Liver (tissue), 9 donors: Measurements from ENCODE around the gene GPATCH2L. TPM values are rescaled to one million over a fixed set of nuclear protein-coding genes. Genes with fewer than 3 reads are reported as not detected.

Experiments used
- DNase-seq: peaks from one replicate; pipeline ENCODE4 v3.0.0-alpha.2; 2017; ENCODE audit warnings: low spot score
- H3K27ac ChIP-seq, 2 donors: one replicate each; pipeline ENCODE4 v1.7.0; 2013; ENCODE audit warnings: inconsistent platforms in 2 of 2, low read length in 2 of 2, control low read depth in 1 of 2, low read depth in 1 of 2, mild to moderate bottlenecking in 1 of 2
- H3K27me3 ChIP-seq, 4 donors: one replicate each; pipeline versions ENCODE4 v1.6.1 to v1.7.0; 2013; ENCODE audit warnings: low read length in 3 of 4, inconsistent platforms in 1 of 4, mild to moderate bottlenecking in 1 of 4, moderate library complexity in 1 of 4; ENCODE audit not compliant: control insufficient read depth in 4 of 4, insufficient read depth in 4 of 4
- H3K36me3 ChIP-seq, 4 donors: one replicate each; pipeline versions ENCODE4 v1.6.1 to v1.7.0; 2013; ENCODE audit warnings: low read length in 3 of 4, mild to moderate bottlenecking in 3 of 4, low read depth in 1 of 4, moderate library complexity in 1 of 4; ENCODE audit not compliant: control insufficient read depth in 4 of 4, insufficient read depth in 3 of 4
- H3K4me1 ChIP-seq, 4 donors: one replicate each; pipeline versions ENCODE4 v1.6.1 to v1.7.0; 2013; ENCODE audit warnings: low read length in 3 of 4, mild to moderate bottlenecking in 3 of 4, moderate library complexity in 1 of 4; ENCODE audit not compliant: control insufficient read depth in 4 of 4, insufficient read depth in 4 of 4
- H3K4me3 ChIP-seq, 3 donors: one replicate each; pipeline versions ENCODE4 v1.6.1 to v1.7.0; 2013; ENCODE audit warnings: low read length in 3 of 3, control low read depth in 1 of 3, low read depth in 1 of 3, mild to moderate bottlenecking in 1 of 3
- H3K9ac ChIP-seq, 2 donors: one replicate each; pipeline ENCODE4 v1.7.0; 2013; ENCODE audit warnings: low read length in 2 of 2, mild to moderate bottlenecking in 2 of 2, moderate library complexity in 2 of 2, control low read depth in 1 of 2, low read depth in 1 of 2
- H3K9me3 ChIP-seq, 4 donors: one replicate each; pipeline versions ENCODE4 v1.6.1 to v1.7.0; 2013; ENCODE audit warnings: low read length in 3 of 4; ENCODE audit not compliant: control insufficient read depth in 4 of 4
- EGR1 ChIP-seq, 2 donors: IDR thresholded peaks; 2 replicates each; pipeline ENCODE4 v1.6.1; 2016 to 2018; ENCODE audit warnings: antibody characterized with exemption in 2 of 2, low read depth in 2 of 2
- FOXA1 ChIP-seq: IDR thresholded peaks from 2 replicates; pipeline ENCODE4 v1.6.1; 2016; ENCODE audit warnings: antibody characterized with exemption
- FOXA2 ChIP-seq: IDR thresholded peaks from 2 replicates; pipeline ENCODE4 v1.6.1; 2016; ENCODE audit warnings: antibody characterized with exemption
- GABPA ChIP-seq, 2 donors: IDR thresholded peaks in 1 of 2; conservative IDR thresholded peaks in 1 of 2; 2 replicates each; pipeline ENCODE4 v1.6.1; 2016; ENCODE audit warnings: antibody characterized with exemption in 2 of 2, mild to moderate bottlenecking in 1 of 2, moderate library complexity in 1 of 2
- HNF4A ChIP-seq, 2 donors: conservative IDR thresholded peaks; 2 replicates each; pipeline ENCODE4 v1.6.1; 2016; ENCODE audit warnings: antibody characterized with exemption in 2 of 2, mild to moderate bottlenecking in 2 of 2
- HNF4G ChIP-seq: IDR thresholded peaks from 2 replicates; pipeline ENCODE4 v1.6.1; 2016; ENCODE audit warnings: antibody characterized with exemption
- JUND ChIP-seq, 2 donors: IDR thresholded peaks; 2 replicates each; pipeline ENCODE4 v1.6.1; 2016; ENCODE audit warnings: antibody characterized with exemption in 2 of 2
- NR2F2 ChIP-seq: IDR thresholded peaks from 2 replicates; pipeline ENCODE4 v1.6.1; 2016; ENCODE audit warnings: antibody characterized with exemption
- RAD21 ChIP-seq, 2 donors: IDR thresholded peaks; 2 replicates each; pipeline ENCODE4 v1.6.1; 2016; ENCODE audit warnings: antibody characterized with exemption in 2 of 2, mild to moderate bottlenecking in 2 of 2
- REST ChIP-seq: IDR thresholded peaks from 2 replicates; pipeline ENCODE4 v1.6.1; 2016; ENCODE audit warnings: antibody characterized with exemption, mild to moderate bottlenecking
- RXRA ChIP-seq, 2 donors: IDR thresholded peaks; 2 replicates each; pipeline ENCODE4 v1.6.1; 2017 to 2018; ENCODE audit warnings: antibody characterized with exemption in 2 of 2, mild to moderate bottlenecking in 1 of 2
- SP1 ChIP-seq: IDR thresholded peaks from 2 replicates; pipeline ENCODE4 v1.6.1; 2018; ENCODE audit warnings: antibody characterized with exemption, mild to moderate bottlenecking
- TAF1 ChIP-seq: conservative IDR thresholded peaks from 2 replicates; pipeline ENCODE4 v1.6.1; 2016; ENCODE audit warnings: antibody characterized with exemption, mild to moderate bottlenecking
- YY1 ChIP-seq: IDR thresholded peaks from 2 replicates; pipeline ENCODE4 v1.6.1; 2016; ENCODE audit warnings: antibody characterized with exemption, mild to moderate bottlenecking
- WGBS: extraction: QIAGEN DNeasy Blood & Tissue Kit; methylation state at CpG from one replicate; pipeline ENCODE4 v1.1.7; 2013; 5-methylcytosine and 5-hydroxymethylcytosine counted together
- polyA plus RNA-seq, 2 donors: library from polyadenylated mRNA; stranded (reverse) in 1 of 2; unstranded in 1 of 2; fragments of 200-250 nt in 1 of 2; fragments of >200 nt in 1 of 2; fragmentation: Nextera tagmentation in 1 of 2; extraction: Ambion mirVana in 1 of 2; gene quantifications; one replicate each; pipeline versions ENCODE4 v1.2.1 to v1.2.3, GENCODE V29; 2013 to 2015
- total RNA-seq, 2 donors: library from RNA; depleted of rRNA; stranded (reverse); fragments of >200 nt; gene quantifications; one replicate each; pipeline ENCODE4 v1.2.3, GENCODE V29; 2014
- TF ChIP-seq, protein P1 (sequence below): IDR thresholded peaks from 2 replicates; pipeline ENCODE4 v1.6.1; 2016; ENCODE audit warnings: antibody characterized with exemption
- TF ChIP-seq, protein P2 (sequence below): IDR thresholded peaks from 2 replicates; pipeline ENCODE4 v1.6.1; 2016; ENCODE audit warnings: antibody characterized with exemption
- TF ChIP-seq, protein P3 (sequence below): IDR thresholded peaks from 2 replicates; pipeline ENCODE4 v1.6.1; 2016; ENCODE audit warnings: antibody characterized with exemption
- TF ChIP-seq, protein P4 (sequence below): fragments of 150-350 bp; IDR thresholded peaks from 2 replicates; pipeline ENCODE4 v1.5.1; 2017; ENCODE audit warnings: improper control_type of control experiment, low read depth, low read length; ENCODE audit not compliant: missing input control
- donor health status: healthy.
- donor health status: healthy.
- donor health status: healthy.
- donor health status: healthy.
- donor health status: healthy.

Gene GPATCH2L
- total and polyA plus RNA-seq, 4 donors, result 4.5 to 39.5 (median 15.8) TPM

DNA sequence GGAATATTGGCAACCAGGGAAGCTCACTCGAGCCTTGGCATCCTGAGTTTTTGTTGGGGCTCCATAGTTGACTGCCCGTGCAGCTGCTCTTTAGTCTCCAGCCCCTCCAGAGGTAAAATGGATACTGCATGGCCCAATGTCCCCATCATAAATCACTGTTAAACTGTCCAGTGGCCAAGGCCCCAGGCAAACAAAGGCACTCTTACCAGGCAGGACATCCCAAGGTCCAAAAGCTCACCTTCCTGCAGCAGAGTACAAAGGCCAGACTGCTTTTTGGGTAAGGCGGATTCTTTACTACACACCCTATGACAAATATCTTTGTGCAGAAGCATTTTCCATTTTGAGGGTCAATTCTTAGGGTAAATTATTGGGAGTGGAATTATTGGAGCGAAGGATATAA lies 81.1 kb downstream of the GPATCH2L start:
- DNase-seq, result no peak
- TF ChIP-seq GABPA (IDR thresholded peaks at IDR 0.05 in 1 of 2, conservative IDR thresholded peaks at IDR 0.05 in 1 of 2) (no peak), RAD21 (IDR thresholded peaks at IDR 0.05) (no peak), JUND (IDR thresholded peaks at IDR 0.05) (no peak), FOXA1 (no peak), YY1 (no peak), FOXA2 (no peak), HNF4A (conservative IDR thresholded peaks at IDR 0.05) (no peak)
- TF ChIP-seq, protein P1, sequence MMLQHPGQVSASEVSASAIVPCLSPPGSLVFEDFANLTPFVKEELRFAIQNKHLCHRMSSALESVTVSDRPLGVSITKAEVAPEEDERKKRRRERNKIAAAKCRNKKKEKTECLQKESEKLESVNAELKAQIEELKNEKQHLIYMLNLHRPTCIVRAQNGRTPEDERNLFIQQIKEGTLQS, result no peak
- TF ChIP-seq, protein P2, sequence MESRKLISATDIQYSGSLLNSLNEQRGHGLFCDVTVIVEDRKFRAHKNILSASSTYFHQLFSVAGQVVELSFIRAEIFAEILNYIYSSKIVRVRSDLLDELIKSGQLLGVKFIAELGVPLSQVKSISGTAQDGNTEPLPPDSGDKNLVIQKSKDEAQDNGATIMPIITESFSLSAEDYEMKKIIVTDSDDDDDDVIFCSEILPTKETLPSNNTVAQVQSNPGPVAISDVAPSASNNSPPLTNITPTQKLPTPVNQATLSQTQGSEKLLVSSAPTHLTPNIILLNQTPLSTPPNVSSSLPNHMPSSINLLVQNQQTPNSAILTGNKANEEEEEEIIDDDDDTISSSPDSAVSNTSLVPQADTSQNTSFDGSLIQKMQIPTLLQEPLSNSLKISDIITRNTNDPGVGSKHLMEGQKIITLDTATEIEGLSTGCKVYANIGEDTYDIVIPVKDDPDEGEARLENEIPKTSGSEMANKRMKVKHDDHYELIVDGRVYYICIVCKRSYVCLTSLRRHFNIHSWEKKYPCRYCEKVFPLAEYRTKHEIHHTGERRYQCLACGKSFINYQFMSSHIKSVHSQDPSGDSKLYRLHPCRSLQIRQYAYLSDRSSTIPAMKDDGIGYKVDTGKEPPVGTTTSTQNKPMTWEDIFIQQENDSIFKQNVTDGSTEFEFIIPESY, result no peak
- 92% methylated on average over 4 of the region's 4 CpGs for WGBS

GRCh38 chr14:76235628-76236027 lies 83.9 kb downstream of the GPATCH2L start:
- no peak for TF ChIP-seq EGR1 (IDR thresholded peaks at IDR 0.05; ENCODE audit: low read depth in 2 of 2)
- no peak for TF ChIP-seq NR2F2
- TF ChIP-seq, protein P3, sequence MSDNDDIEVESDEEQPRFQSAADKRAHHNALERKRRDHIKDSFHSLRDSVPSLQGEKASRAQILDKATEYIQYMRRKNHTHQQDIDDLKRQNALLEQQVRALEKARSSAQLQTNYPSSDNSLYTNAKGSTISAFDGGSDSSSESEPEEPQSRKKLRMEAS, result no peak
- no peak for TF ChIP-seq RAD21 (IDR thresholded peaks at IDR 0.05)
- TF ChIP-seq YY1, result no peak
- TF ChIP-seq, protein P2, result no peak
- no peak for TF ChIP-seq REST
- TF ChIP-seq, protein P4, sequence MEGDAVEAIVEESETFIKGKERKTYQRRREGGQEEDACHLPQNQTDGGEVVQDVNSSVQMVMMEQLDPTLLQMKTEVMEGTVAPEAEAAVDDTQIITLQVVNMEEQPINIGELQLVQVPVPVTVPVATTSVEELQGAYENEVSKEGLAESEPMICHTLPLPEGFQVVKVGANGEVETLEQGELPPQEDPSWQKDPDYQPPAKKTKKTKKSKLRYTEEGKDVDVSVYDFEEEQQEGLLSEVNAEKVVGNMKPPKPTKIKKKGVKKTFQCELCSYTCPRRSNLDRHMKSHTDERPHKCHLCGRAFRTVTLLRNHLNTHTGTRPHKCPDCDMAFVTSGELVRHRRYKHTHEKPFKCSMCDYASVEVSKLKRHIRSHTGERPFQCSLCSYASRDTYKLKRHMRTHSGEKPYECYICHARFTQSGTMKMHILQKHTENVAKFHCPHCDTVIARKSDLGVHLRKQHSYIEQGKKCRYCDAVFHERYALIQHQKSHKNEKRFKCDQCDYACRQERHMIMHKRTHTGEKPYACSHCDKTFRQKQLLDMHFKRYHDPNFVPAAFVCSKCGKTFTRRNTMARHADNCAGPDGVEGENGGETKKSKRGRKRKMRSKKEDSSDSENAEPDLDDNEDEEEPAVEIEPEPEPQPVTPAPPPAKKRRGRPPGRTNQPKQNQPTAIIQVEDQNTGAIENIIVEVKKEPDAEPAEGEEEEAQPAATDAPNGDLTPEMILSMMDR, result no peak
- no peak for TF ChIP-seq GABPA (IDR thresholded peaks at IDR 0.05 in 1 of 2, conservative IDR thresholded peaks at IDR 0.05 in 1 of 2)
- TF ChIP-seq TAF1, result no peak
- no peak for TF ChIP-seq HNF4G
- no peak for TF ChIP-seq JUND (IDR thresholded peaks at IDR 0.05)
- no peak for TF ChIP-seq SP1
- TF ChIP-seq FOXA1, result no peak
- TF ChIP-seq FOXA2, result no peak
- TF ChIP-seq HNF4A (conservative IDR thresholded peaks at IDR 0.05), result no peak
- no peak for TF ChIP-seq RXRA (IDR thresholded peaks at IDR 0.05)
- TF ChIP-seq, protein P1, result no peak
- peaks cover 0 to 4% (median 1%) of the 10 kb centered on the region in 4 donors for H3K9me3 ChIP-seq
- H3K9ac ChIP-seq, result no peak overlapping the region
- H3K4me3 ChIP-seq, result no peak overlapping the region
- H3K27ac ChIP-seq, result no peak overlapping the region
- H3K36me3 ChIP-seq, result peaks cover 0 to 5% (median 0%) of the 10 kb centered on the region in 4 donors
- no peaks in the 10 kb centered on the region for H3K27me3 ChIP-seq
- DNase-seq, result no peak
- WGBS, result 95% methylated on average over 2 of the region's 2 CpGs
- H3K4me1 ChIP-seq, result no peaks in the 10 kb centered on the region

More for the DNA sequence above, 81.1 kb downstream of the GPATCH2L start:
- Histone ChIP-seq H3K36me3 (no peaks in the 10 kb centered on the region), H3K9ac (no peak overlapping the region), H3K9me3 (peaks cover 0 to 3% (median 0%) of the 10 kb centered on the region in 4 donors), H3K4me3 (no peak overlapping the region), H3K4me1 (no peaks in the 10 kb centered on the region), H3K27me3 (no peaks in the 10 kb centered on the region), H3K27ac (no peak overlapping the region)
